ENCODE results near the gene PXMP4. TPM values are rescaled to one million over a fixed set of nuclear protein-coding genes. Genes with fewer than 3 reads are reported as not detected.

PXMP4 gene
- total RNA-seq, 1 experiment from 2014 or later: 18.7 TPM

DNA sequence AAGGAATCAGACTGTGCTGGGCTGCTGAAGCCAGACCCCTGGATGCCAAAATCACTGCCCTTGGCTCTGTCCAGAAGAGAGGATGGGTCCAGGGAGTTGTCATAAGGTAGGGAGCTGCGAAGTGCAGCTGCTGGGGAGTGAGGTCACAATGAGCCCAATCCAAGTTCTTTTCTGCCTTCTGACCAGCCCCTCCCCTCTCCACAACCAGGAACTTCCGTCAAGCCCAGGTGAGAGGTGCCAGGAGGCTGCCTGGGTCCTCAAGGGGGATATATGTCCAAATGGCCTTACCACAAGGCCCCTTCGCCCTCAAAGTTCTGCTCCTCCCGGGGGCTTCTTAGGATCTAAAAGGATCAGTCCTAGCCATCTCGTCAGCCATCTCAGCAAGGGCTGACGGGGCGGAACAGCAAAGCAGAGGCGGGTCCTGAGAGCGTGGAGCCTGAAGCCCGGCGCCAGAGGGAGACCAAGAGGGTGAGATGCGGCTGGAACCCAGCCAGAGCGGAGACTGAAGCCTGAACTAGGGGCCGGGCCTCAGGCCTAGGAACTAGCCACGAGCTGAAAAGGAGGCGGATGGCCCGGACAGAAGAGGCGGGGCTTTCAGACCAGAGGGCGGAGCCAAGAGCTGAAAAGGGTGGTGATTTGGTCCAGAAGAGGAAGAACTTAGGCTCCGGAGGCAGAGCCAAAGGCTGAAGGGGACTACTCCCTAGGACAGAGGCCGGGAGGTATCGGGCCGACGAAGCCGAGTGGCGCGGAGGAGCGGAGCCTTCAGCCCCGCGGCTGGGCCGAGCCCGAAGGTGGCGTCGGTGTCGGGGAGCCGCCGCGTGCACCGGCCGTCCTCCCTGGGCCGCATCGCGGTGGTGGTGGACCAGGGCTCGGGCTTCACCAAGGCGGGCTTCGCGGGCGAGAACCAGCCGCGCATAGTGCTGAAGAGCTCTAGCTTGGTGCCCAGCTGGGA lies 53.5 kb downstream of the PXMP4 start, which contains the start of gene ACTL10:
ACTL10 (plus strand) TSS at position 651 of the 952 bp plus-strand sequence. CDS start 555 bp downstream, outside the sequence.
- H3K27me3 Mint-ChIP-seq (ENCODE audit: unreplicated experiment): no peaks in the 10 kb centered on the region
- CTCF ChIA-PET: interaction anchor here (0.6 to 3.4 kb wide), 17 partner anchors 10 to 403 kb away, joined by 3 to 47 read pairs (median 3); partner anchors contain the start of genes CBFA2T2, CDK5RAP1, PXMP4 and ZNF341
- intact Hi-C loops (cut with micrococcal nuclease; ENCODE audit: unreplicated experiment): loop anchor here (5.0 to 10.0 kb wide), 3 partner anchors 66 to 448 kb away; partner anchors contain the start of genes CDK5RAP1, EIF2S2 and ZNF341
- BruUV-seq (replicated peaks): TSS peak; percentile 22
- TF ChIP-seq, protein P1, sequence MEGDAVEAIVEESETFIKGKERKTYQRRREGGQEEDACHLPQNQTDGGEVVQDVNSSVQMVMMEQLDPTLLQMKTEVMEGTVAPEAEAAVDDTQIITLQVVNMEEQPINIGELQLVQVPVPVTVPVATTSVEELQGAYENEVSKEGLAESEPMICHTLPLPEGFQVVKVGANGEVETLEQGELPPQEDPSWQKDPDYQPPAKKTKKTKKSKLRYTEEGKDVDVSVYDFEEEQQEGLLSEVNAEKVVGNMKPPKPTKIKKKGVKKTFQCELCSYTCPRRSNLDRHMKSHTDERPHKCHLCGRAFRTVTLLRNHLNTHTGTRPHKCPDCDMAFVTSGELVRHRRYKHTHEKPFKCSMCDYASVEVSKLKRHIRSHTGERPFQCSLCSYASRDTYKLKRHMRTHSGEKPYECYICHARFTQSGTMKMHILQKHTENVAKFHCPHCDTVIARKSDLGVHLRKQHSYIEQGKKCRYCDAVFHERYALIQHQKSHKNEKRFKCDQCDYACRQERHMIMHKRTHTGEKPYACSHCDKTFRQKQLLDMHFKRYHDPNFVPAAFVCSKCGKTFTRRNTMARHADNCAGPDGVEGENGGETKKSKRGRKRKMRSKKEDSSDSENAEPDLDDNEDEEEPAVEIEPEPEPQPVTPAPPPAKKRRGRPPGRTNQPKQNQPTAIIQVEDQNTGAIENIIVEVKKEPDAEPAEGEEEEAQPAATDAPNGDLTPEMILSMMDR (IDR thresholded peaks at IDR 0.05; ENCODE audit: unreplicated experiment): no peak
- DNase-seq: peak; percentile 99
- H3K9me3 Mint-ChIP-seq (ENCODE audit: low read depth, unreplicated experiment): no peaks in the 10 kb centered on the region
- peaks cover 39% of the 10 kb centered on the region for H3K4me1 Mint-ChIP-seq (ENCODE audit: low read depth, unreplicated experiment)
- H3K36me3 Mint-ChIP-seq (ENCODE audit: insufficient read depth, unreplicated experiment): peaks cover 67% of the 10 kb centered on the region
- peak within 1 kb of the TSS; percentile 90 for H3K27ac Mint-ChIP-seq (ENCODE audit: unreplicated experiment)
- peak within 1 kb of the TSS; percentile 77 for H3K4me3 Mint-ChIP-seq (ENCODE audit: low read depth, unreplicated experiment)

DNA sequence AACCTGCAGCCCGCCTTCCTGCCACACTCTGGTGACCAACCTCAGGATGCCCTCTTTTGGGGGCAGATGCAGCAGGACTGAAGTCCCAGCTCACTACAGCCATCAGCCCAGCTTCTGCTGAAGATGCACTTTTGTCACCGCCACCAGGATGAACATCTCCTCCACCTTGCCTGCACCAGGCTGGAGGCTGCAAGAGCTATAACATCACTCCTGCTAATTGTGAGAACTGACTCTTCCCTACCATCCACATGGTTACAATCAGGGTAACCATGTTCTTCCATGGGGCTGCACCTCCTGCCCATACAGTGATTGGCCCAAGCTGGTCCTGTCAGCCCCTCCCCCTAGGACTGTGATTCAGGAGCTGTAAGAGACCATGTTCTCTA lies 55.4 kb downstream of the PXMP4 start:
- DNase-seq: no peak
- BruUV-seq (replicated peaks): no TSS peak
- Mint-ChIP-seq H3K4me3 (ENCODE audit: low read depth, unreplicated experiment) (peak overlapping the region; percentile 89), H3K9me3 (ENCODE audit: low read depth, unreplicated experiment) (no peaks in the 10 kb centered on the region), H3K27ac (ENCODE audit: unreplicated experiment) (peak overlapping the region; percentile 81), H3K36me3 (ENCODE audit: insufficient read depth, unreplicated experiment) (peaks cover 63% of the 10 kb centered on the region), H3K4me1 (ENCODE audit: low read depth, unreplicated experiment) (peaks cover 39% of the 10 kb centered on the region), H3K27me3 (ENCODE audit: unreplicated experiment) (no peaks in the 10 kb centered on the region)
- intact Hi-C loops (cut with micrococcal nuclease; ENCODE audit: unreplicated experiment): loop anchor here (5.0 to 10.0 kb wide), 3 partner anchors 68 to 450 kb away; partner anchors contain the start of genes CDK5RAP1, EIF2S2 and ZNF341
- CTCF ChIA-PET: interaction anchor here (2.2 to 2.7 kb wide), 2 partner anchors 11 to 13 kb away, joined by 9 to 16 read pairs; no protein-coding TSS in a partner anchor
- TF ChIP-seq, protein P1 (IDR thresholded peaks at IDR 0.05; ENCODE audit: unreplicated experiment): no peak

DNA sequence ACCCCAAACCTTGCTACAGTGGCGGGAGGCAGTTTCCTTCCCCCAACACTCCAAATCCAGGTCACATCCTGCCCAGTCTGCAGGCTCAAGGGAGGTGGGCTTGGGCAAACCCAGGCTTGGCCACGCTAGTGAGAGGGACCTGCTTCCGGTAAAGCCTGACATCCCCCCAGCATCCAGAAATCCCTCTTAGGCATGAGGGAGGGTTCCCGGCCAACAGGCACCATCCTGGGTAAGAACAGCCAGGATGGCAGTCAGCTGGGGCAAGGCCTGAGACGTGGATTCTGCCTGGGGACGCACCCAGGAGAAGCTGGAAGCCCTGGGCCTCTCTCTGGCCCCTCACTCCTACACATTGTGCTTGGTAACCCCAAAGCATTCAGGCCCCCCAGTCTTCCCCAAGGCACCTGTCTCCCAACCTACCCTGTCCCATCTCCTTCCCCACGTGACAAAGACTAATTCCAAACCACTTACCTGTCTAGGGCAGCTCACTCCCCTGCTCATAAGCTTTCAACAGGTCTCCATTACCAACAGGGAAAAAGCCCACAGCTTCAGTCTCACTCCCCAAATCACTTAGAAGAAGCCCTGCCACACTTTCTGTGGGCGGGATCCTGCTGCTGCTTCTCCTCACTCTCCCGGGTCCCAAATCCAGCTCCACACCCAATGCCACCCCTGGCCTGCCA lies 55.9 kb downstream of the PXMP4 start:
- BruUV-seq (replicated peaks): no TSS peak
- peak overlapping the region; percentile 81 for H3K27ac Mint-ChIP-seq (ENCODE audit: unreplicated experiment)
- intact Hi-C loops (cut with micrococcal nuclease; ENCODE audit: unreplicated experiment): loop anchor here (10.0 kb wide), 1 partner anchor 451 kb away; the partner anchor contains the start of gene EIF2S2
- H3K9me3 Mint-ChIP-seq (ENCODE audit: low read depth, unreplicated experiment): no peaks in the 10 kb centered on the region
- CTCF ChIA-PET: interaction anchor here (0.6 to 2.7 kb wide), 6 partner anchors 9 to 263 kb away, joined by 3 to 16 read pairs (median 6); partner anchors contain the start of gene CDK5RAP1
- peaks cover 63% of the 10 kb centered on the region for H3K36me3 Mint-ChIP-seq (ENCODE audit: insufficient read depth, unreplicated experiment)
- TF ChIP-seq, protein P1 (IDR thresholded peaks at IDR 0.05; ENCODE audit: unreplicated experiment): no peak
- peaks cover 39% of the 10 kb centered on the region for H3K4me1 Mint-ChIP-seq (ENCODE audit: low read depth, unreplicated experiment)
- no peak for DNase-seq
- H3K4me3 Mint-ChIP-seq (ENCODE audit: low read depth, unreplicated experiment): peak overlapping the region; percentile 89
- no peaks in the 10 kb centered on the region for H3K27me3 Mint-ChIP-seq (ENCODE audit: unreplicated experiment)

Measured in Calu3 (cell line).